CD4-positive, alpha-beta T cell treated with Interleukin-6 at 100 ng/mL for 8 hours (primary cell): ENCODE data around the gene SLC4A7.

Experiments
- DNase-seq: peaks from one replicate; pipeline ENCODE4 v3.0.0-alpha.2; 2020; ENCODE audit warnings: mixed read lengths, low spot score

Gene SLC4A7

DNA sequence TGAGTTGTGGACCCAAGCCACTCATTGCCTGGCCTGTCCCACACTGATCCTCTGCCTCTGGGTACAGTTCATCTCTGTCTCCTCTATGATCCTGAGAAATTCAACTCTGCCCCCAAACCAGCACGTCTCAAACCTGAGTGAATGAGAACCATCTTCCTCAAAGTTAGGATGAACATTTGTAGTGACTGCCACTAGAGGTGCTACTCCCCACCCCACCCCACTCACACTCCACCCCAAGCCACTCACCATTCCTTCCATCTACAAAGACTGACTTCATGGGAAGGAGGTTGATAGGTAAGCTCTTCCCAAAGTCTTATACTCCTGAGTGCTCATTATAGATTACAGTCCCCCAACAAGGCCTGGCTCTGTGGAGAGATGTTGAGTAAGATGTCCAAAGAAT is 158.8 kb downstream of the SLC4A7 start:
- no peak for DNase-seq

DNA sequence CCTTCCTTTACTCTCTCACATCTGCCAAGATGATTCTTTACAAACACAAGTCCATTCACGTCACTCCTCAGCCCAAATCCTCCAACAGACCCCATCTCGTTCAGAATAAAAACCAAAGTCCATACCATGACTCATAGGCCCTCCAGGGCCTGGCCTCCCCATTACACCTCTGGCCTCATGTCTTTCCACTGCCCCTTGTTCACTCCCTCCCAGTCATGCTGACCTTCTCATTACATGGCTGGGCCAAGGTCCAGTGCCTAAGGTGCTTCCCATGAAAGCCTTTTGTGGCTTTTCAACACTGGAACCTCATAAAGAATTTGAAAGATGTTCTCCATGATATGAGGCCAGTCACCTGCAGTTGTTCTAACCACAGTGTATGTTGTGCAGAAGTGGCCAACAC is 159.5 kb downstream of the SLC4A7 start:
- DNase-seq: no peak

- no peak for DNase-seq
Observed at GRCh38 chr3:27323087-27323570, 161.1 kb downstream of the SLC4A7 start.
